GM18505 (cell line): ENCODE results near the gene VEPH1.

Experiments used
- ATAC-seq: cut with Tn5 transposase; IDR thresholded peaks from one replicate; pipeline ENCODE4 v1.9.1; 2021; ENCODE audit not compliant: unreplicated experiment
- POLR2A ChIP-seq: IDR thresholded peaks from 4 replicates; pipeline ENCODE4 v1.6.1; 2011; ENCODE audit warnings: borderline replicate concordance; ENCODE audit not compliant: insufficient read depth, insufficient read length; ENCODE audit errors: extremely low read depth

Gene VEPH1

DNA sequence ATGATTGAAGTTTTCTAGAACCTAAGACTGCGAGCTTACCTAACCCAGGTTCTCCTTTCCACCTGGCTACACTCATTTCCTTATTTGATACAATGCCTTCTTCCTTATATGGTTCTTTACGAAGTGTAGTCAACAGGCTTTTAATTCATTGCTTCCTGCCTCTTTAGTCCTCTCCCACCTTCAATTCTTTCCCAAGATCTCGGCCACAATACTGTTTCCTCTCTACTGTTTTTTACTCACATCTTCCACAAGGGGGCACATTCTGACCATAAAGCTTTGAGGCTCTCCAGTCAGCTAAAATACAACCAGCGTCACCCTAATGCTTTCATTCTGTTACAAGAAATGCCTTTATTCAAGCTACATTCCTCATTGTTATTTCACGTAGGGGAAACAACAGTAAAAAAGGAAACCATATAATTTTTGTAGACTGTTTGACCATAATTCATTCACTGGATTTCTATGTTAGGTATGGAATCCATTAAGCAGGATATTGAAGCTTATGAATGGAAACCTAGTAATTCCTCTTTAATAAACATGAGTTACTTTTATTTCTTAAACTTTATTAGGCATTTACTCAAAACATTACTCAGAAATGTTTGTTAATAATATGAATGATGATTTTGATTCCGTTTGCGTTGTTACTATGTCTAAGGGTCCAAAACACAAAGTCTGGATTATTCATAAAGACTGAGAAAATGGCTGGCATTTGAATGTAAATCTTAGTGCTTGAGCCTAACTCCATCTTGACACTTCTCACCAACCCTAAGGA lies 29.5 kb upstream of the VEPH1 start:
- ATAC-seq = peak; percentile 87
- no peak for TF ChIP-seq POLR2A

DNA sequence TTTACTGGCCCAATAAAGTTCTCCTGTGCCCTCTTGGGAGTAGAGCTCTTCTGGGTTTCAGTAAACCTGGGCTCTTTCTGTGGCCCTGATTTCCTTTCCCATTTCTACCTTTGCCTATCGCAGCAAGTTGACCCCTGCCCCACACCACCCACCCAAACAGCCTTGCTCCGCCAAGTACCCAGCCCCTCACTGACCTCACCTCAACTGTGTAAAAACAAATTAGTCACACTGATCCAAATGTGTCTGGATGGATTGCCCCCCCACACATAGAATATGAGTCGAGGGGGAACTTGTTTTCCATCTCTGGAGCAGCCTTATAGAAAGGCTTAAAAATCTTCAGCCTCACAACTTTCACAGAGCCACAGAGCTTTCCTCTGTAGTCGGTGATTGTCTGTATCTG lies 28.6 kb upstream of the VEPH1 start:
- ATAC-seq = no peak
- TF ChIP-seq POLR2A = no peak

DNA sequence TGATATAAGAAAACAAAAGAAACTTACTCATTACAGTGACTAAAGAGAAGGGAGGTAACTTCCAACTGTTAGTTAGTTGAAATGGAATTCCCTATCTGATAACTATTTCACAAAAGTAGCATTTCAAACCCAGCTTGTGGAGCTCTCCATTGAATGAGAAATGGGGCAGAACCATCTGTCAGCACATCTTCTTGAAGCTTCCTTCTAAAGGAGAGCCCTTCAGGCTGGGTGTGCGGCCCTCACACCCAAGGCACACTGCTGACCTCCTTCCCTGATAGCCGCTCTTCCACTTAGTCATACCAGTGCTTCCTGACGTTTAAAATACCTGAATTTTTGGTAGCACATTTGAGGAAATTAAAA lies 28.1 kb upstream of the VEPH1 start:
- no peak for ATAC-seq
- no peak for TF ChIP-seq POLR2A

DNA sequence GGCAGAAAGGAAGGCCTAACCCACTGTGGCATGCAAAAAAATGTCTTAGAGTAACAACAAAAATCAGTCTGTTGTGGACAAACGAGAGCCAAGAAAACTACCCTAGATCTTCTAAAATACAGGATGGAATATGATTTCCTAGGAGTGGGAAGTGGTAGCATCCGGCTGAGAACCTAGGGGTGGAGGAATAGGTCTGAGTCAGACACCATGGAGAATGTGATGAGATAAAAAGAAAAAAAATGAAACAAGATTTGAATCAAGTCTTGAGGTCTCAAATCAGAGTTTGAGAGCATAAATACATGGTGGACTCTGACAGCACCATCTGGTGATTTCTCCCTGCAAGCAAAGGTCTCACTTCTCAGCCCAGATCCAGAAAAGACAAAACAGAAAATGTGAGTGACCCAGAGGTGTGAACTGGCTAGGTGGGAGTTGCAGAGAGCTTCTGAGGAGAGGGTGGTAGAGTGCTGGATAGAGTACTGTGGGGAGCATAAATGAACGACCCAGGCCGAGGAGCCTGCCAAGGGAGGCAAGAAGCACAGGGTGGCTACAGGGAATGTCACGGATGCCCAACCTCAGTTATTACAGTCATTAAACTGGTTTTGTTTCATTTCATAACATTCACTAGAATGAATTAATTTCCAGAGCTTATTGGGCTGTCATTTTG lies 27.6 kb upstream of the VEPH1 start:
- TF ChIP-seq POLR2A = no peak
- no peak for ATAC-seq

DNA sequence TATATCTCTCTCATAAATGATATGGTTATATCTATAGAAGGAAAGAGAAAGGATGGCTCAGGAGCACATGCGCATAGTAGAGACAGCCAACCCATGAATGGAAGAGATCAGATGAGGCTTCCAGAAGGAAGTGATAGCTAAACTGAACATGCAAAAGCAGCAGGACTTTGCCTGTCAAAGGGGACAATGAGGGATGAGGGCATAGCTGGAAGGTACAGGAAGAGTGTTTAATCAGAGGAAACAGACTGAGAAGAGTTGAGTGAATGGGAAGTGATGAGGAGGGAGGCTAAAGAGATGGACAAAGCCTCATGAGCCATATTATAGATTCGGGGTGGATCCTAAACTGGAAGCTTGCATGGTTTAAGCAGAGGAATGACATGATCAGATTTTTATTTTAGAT lies 26.5 kb upstream of the VEPH1 start:
- TF ChIP-seq POLR2A = no peak
- no peak for ATAC-seq

- TF ChIP-seq POLR2A = no peak
- no peak for ATAC-seq
These were observed 25.9 kb upstream of the VEPH1 start for GRCh38 chr3:157529085-157529484.

DNA sequence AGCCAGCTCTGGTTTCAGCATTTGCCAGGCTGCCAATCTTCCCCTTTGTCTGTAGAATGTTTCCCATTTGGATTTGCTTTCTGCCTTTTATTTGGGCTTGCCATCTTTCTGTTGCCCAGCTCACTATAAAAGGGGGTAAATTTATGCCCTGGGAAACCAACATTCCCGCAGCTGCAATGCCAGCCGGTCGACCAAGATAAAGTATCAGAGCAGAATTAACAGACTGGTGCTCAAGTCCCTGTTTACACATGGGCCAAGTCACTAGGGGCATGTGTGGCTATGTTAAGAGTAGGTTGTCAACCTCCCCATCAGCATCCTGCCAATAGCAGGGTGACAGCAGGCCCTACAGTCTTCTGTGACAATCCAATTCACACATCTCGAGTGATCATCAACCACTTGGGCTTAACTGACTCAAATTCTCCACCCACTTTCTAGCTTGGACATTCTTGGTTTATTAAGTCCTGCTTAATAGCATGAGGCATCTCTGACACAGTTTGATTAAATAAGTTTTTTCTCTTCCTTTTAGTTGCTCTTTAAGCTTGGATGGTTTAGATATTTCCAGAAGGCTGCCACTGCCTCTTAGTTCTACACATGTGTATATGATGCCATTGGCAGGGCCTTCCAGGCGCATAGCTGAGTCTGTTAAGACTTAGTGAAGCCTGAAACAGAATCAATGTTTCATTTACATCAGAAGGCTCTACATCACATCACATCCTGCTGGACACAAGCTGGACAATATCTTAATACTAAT lies 24.1 kb upstream of the VEPH1 start:
- no peak for TF ChIP-seq POLR2A
- no peak for ATAC-seq

DNA sequence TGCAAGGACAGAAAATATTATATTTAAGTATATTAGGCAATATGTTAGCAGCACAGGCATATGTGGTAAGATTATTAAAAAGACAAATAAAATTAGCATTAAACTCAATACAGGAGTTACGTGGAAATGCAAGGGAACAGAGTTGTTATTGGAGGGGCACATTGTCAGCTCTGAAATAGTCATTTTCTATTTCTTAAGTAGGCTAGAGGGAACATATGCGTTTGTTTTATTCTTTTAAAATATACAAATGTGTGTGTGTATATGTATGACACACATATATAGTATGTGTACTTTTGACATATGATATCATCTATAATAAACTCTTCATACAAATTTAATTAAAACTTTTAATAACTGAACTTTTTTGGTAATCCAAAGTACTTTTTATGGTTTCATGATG lies 22.8 kb upstream of the VEPH1 start:
- ATAC-seq = no peak
- TF ChIP-seq POLR2A = no peak

DNA sequence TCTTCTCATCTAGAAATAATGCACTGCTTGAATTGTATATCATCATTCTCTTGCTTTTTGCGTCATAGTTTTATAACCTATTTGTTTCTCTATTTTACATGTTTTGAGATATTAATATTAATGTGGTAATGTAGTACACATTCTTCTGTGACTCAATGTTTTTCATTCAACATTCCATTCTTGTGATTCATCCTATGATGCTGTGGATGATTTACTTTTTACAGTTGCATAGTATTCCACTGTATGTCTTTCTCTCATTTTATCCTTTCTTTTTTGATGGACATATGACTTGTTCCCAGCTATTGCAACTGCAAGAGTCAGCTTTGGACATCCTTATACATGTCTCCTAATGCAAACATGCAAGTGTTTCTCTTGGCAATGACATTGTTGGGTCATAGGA lies 20.6 kb upstream of the VEPH1 start:
- ATAC-seq = no peak
- no peak for TF ChIP-seq POLR2A

DNA sequence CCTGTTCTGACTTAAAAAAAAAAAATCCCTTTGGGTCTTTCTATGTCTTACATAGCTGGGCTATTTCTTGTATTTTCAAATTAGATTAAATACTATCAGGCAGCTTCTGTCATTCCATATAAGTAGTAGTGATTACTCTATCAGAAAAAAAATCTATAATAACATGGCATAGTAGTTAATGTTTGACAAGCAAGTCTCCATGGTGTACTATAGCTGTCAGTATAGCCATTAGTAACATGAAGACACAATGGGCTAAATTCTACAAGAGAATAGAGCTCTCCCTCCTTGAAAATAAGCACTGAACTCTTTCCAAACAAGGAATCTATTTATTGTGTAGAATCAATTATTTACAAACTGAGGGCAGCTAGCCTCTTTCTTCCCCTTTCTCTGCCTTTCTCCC lies 19.4 kb upstream of the VEPH1 start:
- no peak for TF ChIP-seq POLR2A
- no peak for ATAC-seq

DNA sequence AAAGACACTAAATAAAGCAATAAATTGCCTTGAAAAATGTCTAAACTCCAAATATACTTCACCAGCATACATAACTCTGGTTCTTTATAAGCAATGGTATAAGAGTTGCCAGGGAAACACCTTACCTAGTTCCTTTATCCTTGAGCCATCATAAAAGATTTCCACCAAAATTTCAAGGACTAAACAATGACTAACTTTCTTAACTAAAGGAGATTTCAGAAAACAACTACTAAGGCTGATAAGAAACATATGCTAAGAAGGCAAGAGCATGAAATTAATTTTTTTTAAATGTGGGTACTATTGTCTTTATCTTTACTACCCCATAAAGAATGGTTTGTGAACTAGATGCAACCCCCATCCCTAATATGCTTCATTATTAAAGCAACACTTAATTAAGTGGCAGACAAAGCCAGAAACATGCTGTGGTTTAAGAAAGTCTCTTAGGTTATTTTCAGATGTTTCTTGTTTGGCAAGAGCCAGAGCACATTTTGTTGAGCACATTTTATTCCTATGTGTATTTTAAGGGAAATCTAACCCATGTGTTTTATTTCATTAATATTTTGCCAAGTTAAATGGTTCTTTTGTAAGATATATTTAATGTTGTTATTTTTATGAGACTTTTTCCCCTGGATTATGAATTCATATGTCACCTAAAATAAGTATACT lies 17.4 kb upstream of the VEPH1 start:
- no peak for ATAC-seq

DNA sequence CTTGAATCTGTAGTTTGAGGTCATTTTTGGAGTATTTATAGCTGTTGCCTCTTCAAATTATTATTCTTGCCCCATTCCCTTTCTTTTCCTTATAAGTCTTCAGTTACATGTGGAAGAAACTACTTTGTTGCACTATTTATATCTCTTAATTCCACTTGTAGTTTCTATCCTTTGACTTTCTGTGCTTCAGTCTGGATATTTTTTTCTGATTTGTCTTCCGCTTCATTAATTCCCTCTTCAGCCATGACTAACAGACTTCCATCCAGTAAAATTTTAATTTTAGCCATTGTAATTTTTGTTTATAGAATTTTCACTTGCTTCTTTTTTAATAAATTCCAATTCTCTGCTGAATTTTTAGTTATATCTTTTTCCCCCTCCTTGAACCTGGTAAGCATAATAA lies 15.7 kb upstream of the VEPH1 start:
- no peak for TF ChIP-seq POLR2A
- no peak for ATAC-seq

More for the DNA sequence above, 17.4 kb upstream of the VEPH1 start:
- no peak for TF ChIP-seq POLR2A

DNA sequence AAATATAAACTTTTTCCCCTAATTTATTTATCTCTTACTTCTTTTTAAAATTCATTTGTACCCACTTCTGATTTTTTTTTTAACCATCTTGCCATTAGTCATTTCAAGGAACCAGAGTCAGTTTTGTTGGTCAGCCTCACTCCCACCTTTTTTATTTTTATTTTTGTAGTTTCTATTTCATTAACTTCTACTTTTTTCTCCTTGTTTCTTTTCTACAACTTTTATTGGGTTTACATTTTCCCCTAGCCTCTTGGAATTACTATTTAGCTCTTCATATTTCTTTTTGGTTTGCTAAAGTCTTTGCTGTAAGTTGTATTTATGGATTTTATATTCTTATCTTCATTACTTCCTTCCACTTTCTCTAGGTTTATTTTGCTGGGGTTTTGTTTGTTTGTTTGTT lies 13.7 kb upstream of the VEPH1 start:
- TF ChIP-seq POLR2A = no peak

More for the DNA sequence above, 13.7 kb upstream of the VEPH1 start:
- no peak for ATAC-seq
